ENCODE data around the gene SLC35A3. TPM values are rescaled to one million over a fixed set of nuclear protein-coding genes. Genes with fewer than 3 reads are reported as not detected.

The SLC35A3 gene
- total RNA-seq, 1 donor from 2014 or later = 24.1 TPM

- Histone ChIP-seq H3K4me3 (ENCODE audit: low read depth, low read length) (no peak overlapping the region), H3K36me3 (ENCODE audit: control insufficient read depth, insufficient read depth, low read length) (no peaks in the 10 kb centered on the region), H3K27me3 (ENCODE audit: control insufficient read depth, insufficient read depth, low read length) (no peaks in the 10 kb centered on the region)
- no peak for TF ChIP-seq CTCF (IDR thresholded peaks at IDR 0.05; ENCODE audit: insufficient read depth, low read length, poor library complexity, severe bottlenecking)
- DNase-seq (ENCODE audit: low read depth) = no peak
Observed at GRCh38 chr1:100053727-100054126, 83.9 kb downstream of the SLC35A3 start.

- no peak for TF ChIP-seq CTCF (IDR thresholded peaks at IDR 0.05; ENCODE audit: insufficient read depth, low read length, poor library complexity, severe bottlenecking)
- no peaks in the 10 kb centered on the region for H3K36me3 ChIP-seq (ENCODE audit: control insufficient read depth, insufficient read depth, low read length)
- H3K4me3 ChIP-seq (ENCODE audit: low read depth, low read length) = no peak overlapping the region
- no peak for DNase-seq (ENCODE audit: low read depth)
- H3K27me3 ChIP-seq (ENCODE audit: control insufficient read depth, insufficient read depth, low read length) = no peaks in the 10 kb centered on the region
Observed at GRCh38 chr1:100061681-100062080, 91.9 kb downstream of the SLC35A3 start.

- DNase-seq (ENCODE audit: low read depth) = no peak
- no peak overlapping the region for H3K4me3 ChIP-seq (ENCODE audit: low read depth, low read length)
- H3K27me3 ChIP-seq (ENCODE audit: control insufficient read depth, insufficient read depth, low read length) = no peaks in the 10 kb centered on the region
- no peak for TF ChIP-seq CTCF (IDR thresholded peaks at IDR 0.05; ENCODE audit: insufficient read depth, low read length, poor library complexity, severe bottlenecking)
- H3K36me3 ChIP-seq (ENCODE audit: control insufficient read depth, insufficient read depth, low read length) = peaks cover 1% of the 10 kb centered on the region
Observed at GRCh38 chr1:100065183-100065968, 95.6 kb downstream of the SLC35A3 start.

GRCh38 chr1:100065969-100066227 is 96.1 kb downstream of the SLC35A3 start:
- TF ChIP-seq CTCF (IDR thresholded peaks at IDR 0.05; ENCODE audit: insufficient read depth, low read length, poor library complexity, severe bottlenecking) = no peak
- Histone ChIP-seq H3K36me3 (ENCODE audit: control insufficient read depth, insufficient read depth, low read length) (peaks cover 1% of the 10 kb centered on the region), H3K4me3 (ENCODE audit: low read depth, low read length) (no peak overlapping the region), H3K27me3 (ENCODE audit: control insufficient read depth, insufficient read depth, low read length) (no peaks in the 10 kb centered on the region)
- DNase-seq (ENCODE audit: low read depth) = no peak

- no peaks in the 10 kb centered on the region for H3K27me3 ChIP-seq (ENCODE audit: control insufficient read depth, insufficient read depth, low read length)
- no peak for DNase-seq (ENCODE audit: low read depth)
- no peak overlapping the region for H3K4me3 ChIP-seq (ENCODE audit: low read depth, low read length)
- no peak for TF ChIP-seq CTCF (IDR thresholded peaks at IDR 0.05; ENCODE audit: insufficient read depth, low read length, poor library complexity, severe bottlenecking)
- H3K36me3 ChIP-seq (ENCODE audit: control insufficient read depth, insufficient read depth, low read length) = peaks cover 1% of the 10 kb centered on the region
Observed at GRCh38 chr1:100070201-100070939, 100.6 kb downstream of the SLC35A3 start.
